Liver (tissue), 3 donors: Measurements from ENCODE around the gene EEF1G.

Experiments used
- ATF3 ChIP-seq: IDR thresholded peaks from 2 replicates; pipeline ENCODE4 v1.6.1; 2016; ENCODE audit warnings: antibody characterized with exemption
- CTCF ChIP-seq: fragments of 150-350 bp; IDR thresholded peaks from 2 replicates; pipeline ENCODE4 v1.5.1; 2017; ENCODE audit warnings: improper control_type of control experiment, low read depth, low read length; ENCODE audit not compliant: missing input control
- EGR1 ChIP-seq, 2 donors: IDR thresholded peaks; 2 replicates each; pipeline ENCODE4 v1.6.1; 2016 to 2018; ENCODE audit warnings: antibody characterized with exemption in 2 of 2, low read depth in 2 of 2
- FOXA1 ChIP-seq: IDR thresholded peaks from 2 replicates; pipeline ENCODE4 v1.6.1; 2016; ENCODE audit warnings: antibody characterized with exemption
- GABPA ChIP-seq, 2 donors: IDR thresholded peaks in 1 of 2; conservative IDR thresholded peaks in 1 of 2; 2 replicates each; pipeline ENCODE4 v1.6.1; 2016; ENCODE audit warnings: antibody characterized with exemption in 2 of 2, mild to moderate bottlenecking in 1 of 2, moderate library complexity in 1 of 2
- JUND ChIP-seq, 2 donors: IDR thresholded peaks; 2 replicates each; pipeline ENCODE4 v1.6.1; 2016; ENCODE audit warnings: antibody characterized with exemption in 2 of 2
- MAX ChIP-seq: IDR thresholded peaks from 2 replicates; pipeline ENCODE4 v1.6.1; 2016; ENCODE audit warnings: antibody characterized with exemption
- RAD21 ChIP-seq, 2 donors: IDR thresholded peaks; 2 replicates each; pipeline ENCODE4 v1.6.1; 2016; ENCODE audit warnings: antibody characterized with exemption in 2 of 2, mild to moderate bottlenecking in 2 of 2
- REST ChIP-seq: IDR thresholded peaks from 2 replicates; pipeline ENCODE4 v1.6.1; 2016; ENCODE audit warnings: antibody characterized with exemption, mild to moderate bottlenecking
- TAF1 ChIP-seq: conservative IDR thresholded peaks from 2 replicates; pipeline ENCODE4 v1.6.1; 2016; ENCODE audit warnings: antibody characterized with exemption, mild to moderate bottlenecking
- YY1 ChIP-seq: IDR thresholded peaks from 2 replicates; pipeline ENCODE4 v1.6.1; 2016; ENCODE audit warnings: antibody characterized with exemption, mild to moderate bottlenecking
- donor health status: healthy.
- donor health status: healthy.

- TF ChIP-seq CTCF (no peak), JUND (IDR thresholded peaks at IDR 0.05) (no peak), ATF3 (no peak), TAF1 (no peak), EGR1 (IDR thresholded peaks at IDR 0.05; ENCODE audit: low read depth in 2 of 2) (no peak), FOXA1 (no peak), GABPA (IDR thresholded peaks at IDR 0.05 in 1 of 2, conservative IDR thresholded peaks at IDR 0.05 in 1 of 2) (no peak), REST (no peak), YY1 (no peak), RAD21 (IDR thresholded peaks at IDR 0.05) (no peak), MAX (no peak)
These were observed 34.3 kb downstream of the EEF1G start for GRCh38 chr11:62539238-62539925.
